IMR-90 (cell line): ENCODE measurements around the gene GTF2F2. TPM values are rescaled to one million over a fixed set of nuclear protein-coding genes. Genes with fewer than 3 reads are reported as not detected.

Source experiments
- ATAC-seq: fragments of 200-7000 bp; cut with Tn5 transposase; 2 replicates; pipeline ENCODE4 v1.9.1; 2020; ENCODE audit warnings: low read depth, mild to moderate bottlenecking, moderate library complexity
- BruUV-seq: library from RNA; stranded (reverse); fragments of 400-500 nt; replicated peaks from 2 replicates; lab custom pipeline; 2021; lab: Mats Ljungman, UMichigan
- CTCF ChIA-PET: fragments of 300-600 bp; formaldehyde crosslinking; extraction: SDS; loops from one replicate; lab custom pipeline; 2021; ENCODE audit warnings: antibody characterized with exemption; lab: Yijun Ruan, JAX
- POLR2A ChIA-PET: fragments of 300-600 bp; sonication (Branson Sonifier 250); formaldehyde crosslinking; loops from one replicate; lab custom pipeline; 2022; ENCODE audit warnings: antibody characterized with exemption; ENCODE audit not compliant: unreplicated experiment; lab: Charles Lee
- DNase-seq: peaks from one replicate; pipeline ENCODE4 v3.0.0; 2013
- H2AFZ ChIP-seq: replicated peaks from 2 replicates; pipeline ENCODE3; 2013; ENCODE audit warnings: low read length, mild to moderate bottlenecking; ENCODE audit not compliant: poor library complexity
- H2AK5ac ChIP-seq: 2 replicates; pipeline ENCODE4 v1.6.1; 2013; ENCODE audit warnings: low read depth, low read length, inconsistent platforms
- H2AK9ac ChIP-seq: replicated peaks from 2 replicates; pipeline ENCODE3; 2013; ENCODE audit warnings: mild to moderate bottlenecking, low read depth, low read length, moderate library complexity; ENCODE audit not compliant: poor library complexity
- H2BK120ac ChIP-seq: 2 replicates; pipeline ENCODE4 v1.6.1; 2013; ENCODE audit warnings: low read depth, low read length, inconsistent platforms
- H2BK15ac ChIP-seq: 3 replicates; pipeline ENCODE4 v1.6.1; 2013; ENCODE audit warnings: low read depth, low read length, inconsistent platforms
- H2BK20ac ChIP-seq: 2 replicates; pipeline ENCODE4 v1.6.1; 2013; ENCODE audit warnings: low read depth, mild to moderate bottlenecking, inconsistent platforms, low read length, moderate library complexity
- H2BK5ac ChIP-seq: 2 replicates; pipeline ENCODE4 v1.6.1; 2013; ENCODE audit warnings: mild to moderate bottlenecking, low read depth, low read length, inconsistent platforms; ENCODE audit not compliant: poor library complexity, severe bottlenecking
- H3K14ac ChIP-seq: replicated peaks from 2 replicates; pipeline ENCODE4 v1.6.1; 2013; ENCODE audit warnings: low read depth, low read length, inconsistent platforms
- H3K18ac ChIP-seq: 2 replicates; pipeline ENCODE4 v1.6.1; 2013; ENCODE audit warnings: low read depth, low read length, control low read depth
- H3K23ac ChIP-seq: 2 replicates; pipeline ENCODE4 v1.6.1; 2013; ENCODE audit warnings: low read depth, low read length, inconsistent platforms
- H3K27ac ChIP-seq: 2 replicates; pipeline ENCODE4 v1.5.1; 2013; ENCODE audit warnings: mild to moderate bottlenecking, control low read depth, low read length; ENCODE audit not compliant: insufficient read depth
- H3K27me3 ChIP-seq: 2 replicates; pipeline ENCODE4 v1.6.1; 2013; ENCODE audit warnings: low read length; ENCODE audit not compliant: control insufficient read depth, insufficient read depth
- H3K36me3 ChIP-seq: 2 replicates; pipeline ENCODE4 v1.6.1; 2013; ENCODE audit warnings: low read length, mixed read lengths; ENCODE audit not compliant: control insufficient read depth, insufficient read depth
- H3K4ac ChIP-seq: 2 replicates; pipeline ENCODE4 v1.6.1; 2013; ENCODE audit warnings: low read depth, low read length, inconsistent platforms
- H3K4me1 ChIP-seq: 2 replicates; pipeline ENCODE4 v1.6.1; 2013; ENCODE audit warnings: low read length, mixed read lengths; ENCODE audit not compliant: control insufficient read depth, insufficient read depth
- H3K4me2 ChIP-seq: 2 replicates; pipeline ENCODE4 v1.6.1; 2013; ENCODE audit warnings: low read depth, mild to moderate bottlenecking, control low read depth, low read length, moderate library complexity
- H3K4me3 ChIP-seq: 2 replicates; pipeline ENCODE4 v1.5.1; 2013; ENCODE audit warnings: low read depth, mild to moderate bottlenecking, control low read depth, low read length, moderate library complexity; ENCODE audit not compliant: insufficient read depth
- H3K56ac ChIP-seq: 2 replicates; pipeline ENCODE4 v1.6.1; 2013; ENCODE audit warnings: low read length, inconsistent platforms; ENCODE audit not compliant: insufficient read depth; ENCODE audit errors: extremely low read depth
- H3K79me1 ChIP-seq, 2 experiments: 2 replicates each; pipeline ENCODE4 v1.6.1; 2013; ENCODE audit warnings: low read length in 2 of 2, inconsistent platforms in 1 of 2, low read depth in 1 of 2
- H3K9ac ChIP-seq: 2 replicates; pipeline ENCODE4 v1.6.1; 2013; ENCODE audit warnings: low read depth, low read length, control low read depth
- H3K9me1 ChIP-seq: 2 replicates; pipeline ENCODE4 v1.6.1; 2013; ENCODE audit warnings: low read length, inconsistent platforms; ENCODE audit not compliant: insufficient read depth
- H3K9me3 ChIP-seq: 2 replicates; pipeline ENCODE4 v1.6.1; 2013; ENCODE audit warnings: low read length; ENCODE audit not compliant: control insufficient read depth, insufficient read depth
- H4K20me1 ChIP-seq: 2 replicates; pipeline ENCODE4 v1.6.1; 2013; ENCODE audit warnings: low read length, inconsistent platforms; ENCODE audit not compliant: insufficient read depth
- H4K5ac ChIP-seq: 2 replicates; pipeline ENCODE4 v1.6.1; 2013; ENCODE audit warnings: mild to moderate bottlenecking, low read depth, low read length, control low read depth
- H4K8ac ChIP-seq, 2 experiments: 2 replicates each; pipeline ENCODE4 v1.6.1; 2013; ENCODE audit warnings: low read depth in 2 of 2, low read length in 2 of 2, control low read depth in 1 of 2, inconsistent platforms in 1 of 2
- H4K91ac ChIP-seq: 2 replicates; pipeline ENCODE4 v1.6.1; 2013; ENCODE audit warnings: low read depth, low read length, inconsistent platforms; ENCODE audit not compliant: insufficient read depth
- BHLHE40 ChIP-seq: fragments of 150-350 bp; IDR thresholded peaks from 2 replicates; pipeline ENCODE4 v1.6.1; 2016; ENCODE audit warnings: mild to moderate bottlenecking, low read depth, low read length
- POLR2A ChIP-seq: IDR thresholded peaks from 2 replicates; pipeline ENCODE4 v1.6.1; 2012; ENCODE audit warnings: mild to moderate bottlenecking, low read depth, low read length
- RAD21 ChIP-seq: IDR thresholded peaks from 2 replicates; pipeline ENCODE4 v1.6.1; 2012; ENCODE audit warnings: low read length, improper control_type of control experiment
- RCOR1 ChIP-seq: IDR thresholded peaks from 2 replicates; pipeline ENCODE4 v1.6.1; 2012; ENCODE audit warnings: mild to moderate bottlenecking, low read length, improper control_type of control experiment; ENCODE audit not compliant: insufficient replicate concordance
- WGBS, 2 experiments: methylation state at CpG; one replicate each; pipeline versions ENCODE4 v1.1.5 to v1.1.7; 2013; ENCODE audit warnings: missing lambda C conversion rate in 2 of 2; ENCODE audit not compliant: insufficient read length in 1 of 2; ENCODE audit errors: extremely low coverage in 2 of 2; 5-methylcytosine and 5-hydroxymethylcytosine counted together
- dilution Hi-C: fragments of 300-500 bp; cut with HindIII; formaldehyde crosslinking; loops from one replicate; pipeline ENCODE4 v1.14.3; 2018; ENCODE audit warnings: low sequenced_read_pairs; ENCODE audit not compliant: unreplicated experiment
- in situ Hi-C: fragments of 300-500 bp; cut with MboI; formaldehyde crosslinking; loops from 3 replicates; pipeline ENCODE4 v1.14.3; 2019; ENCODE audit warnings: low sequenced_read_pairs, inconsistent platforms, mixed read lengths
- intact Hi-C: fragments of 100-400 bp; cut with micrococcal nuclease; formaldehyde crosslinking; loops from 2 replicates; pipeline ENCODE4 v1.10.0; 2022
- polyA plus RNA-seq, 3 experiments: library from polyadenylated mRNA; depleted of rRNA; stranded (reverse); fragments of >200 nt; gene quantifications; 2 replicates each; pipeline ENCODE4 v1.2.3, GENCODE V29; 2012; ENCODE audit warnings: low replicate concordance in 1 of 3
- total RNA-seq: library from RNA; depleted of rRNA; stranded (reverse); fragments of >200 nt; gene quantifications from 2 replicates; pipeline ENCODE4 v1.2.3, GENCODE V29; 2012

Gene GTF2F2
- total and polyA plus RNA-seq, 2 of the 4 experiments (the other 2 are of a cell fraction) = 16.5 to 21.0 TPM

DNA sequence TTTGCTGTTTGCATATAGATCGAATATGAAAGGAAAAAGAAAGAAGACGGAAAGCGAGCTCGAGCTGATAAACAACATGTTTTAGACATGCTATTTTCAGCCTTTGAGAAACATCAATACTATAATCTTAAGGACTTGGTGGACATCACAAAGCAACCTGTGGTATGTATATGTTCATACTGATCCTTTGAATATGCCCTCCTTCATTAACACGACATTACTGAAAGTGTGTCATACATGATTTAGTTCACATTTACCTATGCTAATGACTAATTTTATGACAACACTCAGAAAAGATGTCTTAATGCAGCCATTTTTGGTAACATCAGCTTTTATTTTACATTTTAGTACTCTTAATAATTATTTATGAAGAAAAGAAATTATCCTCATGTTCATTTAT is 146.9 kb downstream of the GTF2F2 start:
- intact Hi-C loops (no loop called here), in situ Hi-C loops (no loop called here), dilution Hi-C loops (no loop called here)
- CTCF ChIA-PET = no interaction called here
- H3K4me3 ChIP-seq = no peak overlapping the region
- no CpG with 5 or more reads among the region's 5 CpGs for WGBS, 2 experiments
- no peak overlapping the region for H2AK9ac ChIP-seq
- H3K9me1 ChIP-seq = no peaks in the 10 kb centered on the region
- no TSS peak for BruUV-seq
- H3K4me2 ChIP-seq = no peak overlapping the region
- no peak for DNase-seq
- H4K91ac ChIP-seq = no peak overlapping the region
- peaks cover 9 to 13% of the 10 kb centered on the region in 2 experiments; a peak in 2 of 4 replicates for H3K79me1 ChIP-seq
- no peak overlapping the region for H2BK120ac ChIP-seq
- H3K4me1 ChIP-seq = no peaks in the 10 kb centered on the region; the same call in 1 of the 2 replicates
- ATAC-seq = no peak
- H3K56ac ChIP-seq = no peak overlapping the region
- POLR2A ChIA-PET = no interaction called here
- H3K23ac ChIP-seq = no peak overlapping the region
- peaks cover 9% of the 10 kb centered on the region for H3K36me3 ChIP-seq
- H3K18ac ChIP-seq = no peak overlapping the region
- H2AFZ ChIP-seq = no peak overlapping the region
- no peak overlapping the region for H3K14ac ChIP-seq
- H2BK20ac ChIP-seq = no peak overlapping the region
- H2AK5ac ChIP-seq = no peak overlapping the region
- no peak overlapping the region for H3K27ac ChIP-seq
- H4K8ac ChIP-seq = no peak overlapping the region
- no peak overlapping the region for H4K5ac ChIP-seq
- no peak overlapping the region for H2BK15ac ChIP-seq
- H3K4ac ChIP-seq = no peak overlapping the region
- no peak for TF ChIP-seq RCOR1
- no peak for TF ChIP-seq BHLHE40
- TF ChIP-seq RAD21 = no peak
- TF ChIP-seq POLR2A = no peak
- no peaks in the 10 kb centered on the region for H3K27me3 ChIP-seq
- H3K9me3 ChIP-seq = no peaks in the 10 kb centered on the region
- no peak overlapping the region for H2BK5ac ChIP-seq
- H3K9ac ChIP-seq = no peak overlapping the region
- no peaks in the 10 kb centered on the region for H4K20me1 ChIP-seq
